Measurements from ENCODE around the gene ATOX1. TPM values are rescaled to one million over a fixed set of nuclear protein-coding genes. Genes with fewer than 3 reads are reported as not detected.

The ATOX1 gene
- total RNA-seq, 1 donor = 66.6 TPM

GRCh38 chr5:151779531-151780125 lies 21.2 kb upstream of the ATOX1 start:
- no peak for TF ChIP-seq CTCF (IDR thresholded peaks at IDR 0.05; ENCODE audit: insufficient read depth, low read length)
- no peak for DNase-seq (ENCODE audit: low read depth)

GRCh38 chr5:151775025-151775606 lies 16.7 kb upstream of the ATOX1 start:
- H3K4me3 ChIP-seq (ENCODE audit: low read depth, low read length) = peak overlapping the region; percentile 6
- TF ChIP-seq CTCF (IDR thresholded peaks at IDR 0.05; ENCODE audit: insufficient read depth, low read length) = no peak
- no peak for DNase-seq (ENCODE audit: low read depth)

More at GRCh38 chr5:151779531-151780125, 21.2 kb upstream of the ATOX1 start:
- no peak overlapping the region for H3K4me3 ChIP-seq (ENCODE audit: low read depth, low read length)

GRCh38 chr5:151773951-151774350 lies 15.5 kb upstream of the ATOX1 start:
- H3K4me3 ChIP-seq (ENCODE audit: low read depth, low read length) = peak overlapping the region; percentile 97
- no peak for DNase-seq (ENCODE audit: low read depth)

GRCh38 chr5:151772846-151773561 lies 14.6 kb upstream of the ATOX1 start:
- peak; percentile 37 for DNase-seq (ENCODE audit: low read depth)
- TF ChIP-seq CTCF (IDR thresholded peaks at IDR 0.05; ENCODE audit: insufficient read depth, low read length) = no peak
- peak overlapping the region; percentile 97 for H3K4me3 ChIP-seq (ENCODE audit: low read depth, low read length)

More at GRCh38 chr5:151773951-151774350, 15.5 kb upstream of the ATOX1 start:
- TF ChIP-seq CTCF (IDR thresholded peaks at IDR 0.05; ENCODE audit: insufficient read depth, low read length) = no peak

GRCh38 chr5:151772029-151772845 lies 13.8 kb upstream of the ATOX1 start:
- H3K4me3 ChIP-seq (ENCODE audit: low read depth, low read length) = peak overlapping the region; percentile 97
- peak; percentile 33 for DNase-seq (ENCODE audit: low read depth)
- TF ChIP-seq CTCF (IDR thresholded peaks at IDR 0.05; ENCODE audit: insufficient read depth, low read length) = no peak

- peak; percentile 100 for DNase-seq (ENCODE audit: low read depth)
- peak; percentile 67 for TF ChIP-seq CTCF (IDR thresholded peaks at IDR 0.05; ENCODE audit: insufficient read depth, low read length)
- peak within 1 kb of the TSS; percentile 97 for H3K4me3 ChIP-seq (ENCODE audit: low read depth, low read length)
These were observed 13.0 kb upstream of the ATOX1 start, which contains the start of gene G3BP1 for GRCh38 chr5:151771259-151772028. G3BP1 (plus strand) TSS chr5:151771954; CDS start chr5:151786621, 14,667 bp downstream.
